Stimulated activated CD4-positive, alpha-beta T cell treated with anti-CD3 and anti-CD28 coated beads, Interleukin-1b, Interleukin-23, amount 100 ng/mL, for 24 hours (primary cell): Measurements from ENCODE around the gene SYMPK.
"Not testable (repeated sequence)": the region's sequence is repeated elsewhere in the genome, so short reads cannot be mapped to it uniquely, and the experiment has no call there.

Source experiments
- DNase-seq, 4 experiments: peaks; one replicate each; pipeline ENCODE4 v3.0.0-alpha.2; 2020; ENCODE audit warnings: low read depth in 4 of 4, low spot score in 1 of 4

SYMPK gene

DNA sequence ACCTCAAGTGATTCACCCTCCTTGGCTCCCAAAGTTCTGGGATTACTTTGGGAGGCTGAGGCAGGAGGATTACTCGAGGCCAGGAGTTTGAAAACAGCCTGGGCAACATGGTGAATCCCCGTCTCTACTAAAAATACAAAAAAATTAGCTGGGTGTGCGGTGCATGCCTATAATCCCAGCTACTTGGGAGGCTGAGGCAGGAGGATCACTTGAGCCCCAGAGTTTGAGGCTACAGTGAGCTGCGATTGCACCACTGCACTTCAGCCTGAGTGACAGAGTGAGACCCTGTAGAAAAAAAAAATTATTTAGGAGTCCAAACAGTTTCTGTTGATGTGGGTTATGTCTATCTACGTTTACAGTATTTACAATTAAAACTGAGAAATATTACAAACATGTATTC is 7.9 kb upstream of the SYMPK start:
- DNase-seq, result no peak

DNA sequence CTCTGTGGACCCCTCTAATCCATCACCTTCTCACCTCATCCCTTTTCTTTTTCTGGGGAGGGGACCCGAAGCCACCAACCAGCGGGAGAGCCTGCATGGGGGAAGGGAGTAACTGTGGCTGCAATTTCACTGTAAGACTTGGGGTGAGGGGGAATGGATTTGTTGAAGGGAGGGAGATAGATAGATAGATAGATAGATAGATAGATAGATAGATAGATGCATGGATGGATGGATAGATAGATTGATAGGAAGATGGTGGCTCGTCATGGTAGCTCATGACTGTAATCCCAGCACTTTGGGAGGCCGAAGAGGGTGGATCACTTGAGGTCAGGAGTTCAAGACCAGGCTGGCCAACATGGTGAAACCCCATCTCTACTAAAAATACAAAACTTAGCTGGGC is 4.3 kb upstream of the SYMPK start:
- not testable (repeated sequence) for DNase-seq

DNA sequence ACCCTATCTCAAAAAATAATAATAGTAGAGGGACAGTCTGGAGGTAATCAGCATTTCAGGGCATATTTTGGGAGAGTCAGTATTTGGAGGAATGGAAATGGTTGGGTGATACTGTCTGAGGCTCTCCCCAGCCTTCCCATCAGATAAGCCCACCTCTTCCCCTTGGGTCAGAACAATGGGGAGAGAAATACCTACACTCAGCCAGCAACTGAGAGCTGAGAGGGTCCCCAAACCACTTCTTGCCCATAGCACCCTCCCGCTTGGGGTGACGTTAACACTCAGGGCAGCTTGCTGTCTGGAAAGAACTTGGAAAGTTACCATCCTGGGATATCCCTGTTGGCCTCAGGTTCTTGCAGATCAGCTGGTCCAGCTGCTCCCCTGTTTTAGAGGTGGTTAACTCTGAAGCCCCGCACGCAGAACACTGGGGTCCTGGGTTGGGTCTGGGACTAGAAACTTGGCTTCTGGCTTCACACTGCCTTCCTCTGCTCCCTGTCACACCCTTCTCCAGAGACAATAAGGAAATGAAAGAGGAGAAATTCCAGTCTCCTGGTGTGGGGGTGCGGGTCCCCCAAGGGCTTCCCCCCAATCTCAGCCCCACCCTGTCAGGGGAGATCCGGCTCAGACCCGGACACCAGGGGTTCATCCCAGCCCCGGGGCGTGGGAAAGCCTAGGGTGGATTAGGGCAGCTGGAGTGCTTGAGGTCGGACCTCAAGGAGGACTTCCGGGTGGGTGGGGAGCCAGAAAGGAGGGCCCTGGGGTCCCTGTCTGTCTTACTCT is 3.6 kb upstream of the SYMPK start:
- no peak for DNase-seq

DNA sequence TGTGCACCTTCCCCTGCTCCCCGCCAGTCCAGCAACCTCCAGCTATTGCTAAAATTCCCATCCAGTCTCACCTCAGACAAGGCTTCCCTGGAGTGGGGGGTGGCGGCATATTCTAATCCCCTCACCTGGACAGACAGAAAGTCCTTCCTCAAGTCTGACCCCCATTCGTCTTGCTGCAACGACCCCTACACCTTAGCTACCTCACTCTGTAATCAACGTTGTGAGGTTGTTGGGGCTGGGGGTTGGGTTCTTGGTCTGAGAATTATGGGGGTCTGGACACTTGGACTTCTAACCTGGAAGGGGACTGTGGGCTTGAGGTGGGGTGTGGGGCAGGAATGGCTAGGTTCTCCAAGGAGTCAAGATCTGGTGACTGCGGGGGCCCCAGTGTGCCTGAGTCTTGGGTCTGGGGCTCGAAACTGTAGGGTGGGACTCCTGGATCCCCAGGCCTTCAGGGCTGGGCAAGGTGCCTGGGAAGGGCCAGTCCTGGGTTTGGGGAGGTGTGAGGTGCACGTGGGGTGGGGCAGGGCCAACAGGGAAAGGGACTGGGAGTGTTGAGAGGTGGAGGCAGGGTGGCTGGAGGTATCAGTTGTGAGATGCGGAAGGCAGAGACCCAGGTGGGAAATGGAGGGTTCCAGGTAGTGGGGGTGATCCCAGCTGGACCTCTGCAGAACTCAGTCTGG is 2.5 kb upstream of the SYMPK start:
- DNase-seq, result no peak

DNA sequence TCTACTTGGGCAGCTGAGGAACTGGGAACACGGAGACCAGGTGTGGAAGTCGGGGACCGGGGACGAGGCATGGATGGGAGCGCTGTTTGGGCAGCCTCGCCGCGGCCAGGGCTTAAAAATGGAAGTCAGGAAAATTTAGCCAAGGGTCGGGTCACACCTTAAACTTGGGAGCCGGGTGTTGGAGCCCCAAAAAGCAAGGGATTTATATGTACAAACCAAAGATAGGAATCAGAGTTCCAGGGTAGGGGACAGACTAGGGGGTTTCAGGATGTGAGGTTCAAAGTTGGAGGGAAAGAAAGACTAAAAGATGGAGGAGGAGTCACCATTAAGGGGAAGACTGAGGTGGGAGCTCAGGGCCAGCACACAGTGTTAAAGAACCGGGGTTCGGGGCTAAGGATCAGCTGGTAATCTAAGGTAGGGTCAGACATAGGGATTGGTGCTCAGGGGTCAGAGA is 1.7 kb upstream of the SYMPK start:
- no peak for DNase-seq

DNA sequence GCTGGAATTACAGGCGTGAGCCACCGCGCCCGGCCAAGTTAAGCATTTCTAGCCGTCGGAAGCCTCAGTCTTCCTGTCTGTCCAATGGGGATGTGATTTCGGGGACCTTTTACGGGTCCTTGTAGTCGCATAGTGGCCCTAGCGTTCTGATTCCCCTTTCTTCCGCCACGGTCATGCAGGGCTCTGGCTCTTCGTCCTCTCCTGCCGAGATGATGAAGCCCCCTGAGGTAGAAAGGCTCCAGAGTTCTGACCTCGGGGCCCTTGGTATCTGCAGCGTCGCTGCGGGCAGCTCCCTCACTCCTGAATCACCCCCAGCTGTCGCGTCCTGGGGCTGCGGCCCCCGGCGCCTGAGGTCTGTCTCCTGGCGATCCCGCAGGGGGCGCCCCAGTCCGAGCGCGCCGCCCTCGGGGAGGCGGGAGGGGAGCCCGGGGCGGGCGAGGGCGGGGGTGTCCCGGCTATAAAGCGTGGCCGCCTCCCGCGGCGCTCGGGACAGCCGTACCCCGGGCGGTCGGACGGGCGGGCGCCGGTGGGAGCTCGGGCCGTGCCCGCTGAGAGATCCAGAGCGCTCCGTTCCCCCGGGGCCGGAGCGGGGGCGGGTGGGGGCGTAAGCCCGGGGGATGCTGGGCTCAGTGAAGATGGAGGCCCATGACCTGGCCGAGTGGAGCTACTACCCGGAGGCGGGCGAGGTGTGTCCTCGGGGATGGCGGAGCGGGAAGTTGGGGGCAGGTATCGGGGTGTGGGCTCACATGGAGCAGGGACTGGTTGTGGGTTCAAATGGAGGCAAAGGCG is 1.1 kb upstream of the SYMPK start, which contains the start of gene FOXA3:
TSS of gene FOXA3 (plus strand) at position 487 of the 789 bp plus-strand sequence. CDS start at position 618, 131 bp downstream.
- peak in 1 of 4 experiments; percentile 54 for DNase-seq

DNA sequence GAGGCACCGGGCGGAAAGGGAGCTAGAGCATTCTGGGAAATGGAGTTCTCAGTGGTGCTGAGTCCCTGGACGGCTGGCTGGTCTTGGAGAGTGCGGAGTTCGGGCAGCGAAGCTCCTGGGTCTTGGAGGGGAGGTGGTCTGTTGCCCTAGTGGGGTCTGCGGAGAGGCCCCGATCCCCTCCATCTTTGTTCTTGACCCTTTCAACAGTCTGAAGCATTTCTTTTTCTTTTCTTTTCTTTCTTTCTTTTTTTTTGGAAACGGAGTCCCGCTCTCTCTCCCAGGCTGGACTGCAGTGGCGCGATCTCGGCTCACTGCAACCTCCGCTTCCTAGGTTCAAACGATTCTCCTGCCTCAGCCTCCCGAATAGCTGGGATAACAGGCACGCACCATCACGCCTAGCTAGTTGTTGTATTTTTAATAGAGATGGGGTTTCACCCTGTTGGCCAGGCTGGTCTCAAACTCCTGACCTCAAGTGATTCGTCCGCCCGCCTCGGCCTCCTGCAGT is 440 bp upstream of the SYMPK start:
- no peak for DNase-seq

DNA sequence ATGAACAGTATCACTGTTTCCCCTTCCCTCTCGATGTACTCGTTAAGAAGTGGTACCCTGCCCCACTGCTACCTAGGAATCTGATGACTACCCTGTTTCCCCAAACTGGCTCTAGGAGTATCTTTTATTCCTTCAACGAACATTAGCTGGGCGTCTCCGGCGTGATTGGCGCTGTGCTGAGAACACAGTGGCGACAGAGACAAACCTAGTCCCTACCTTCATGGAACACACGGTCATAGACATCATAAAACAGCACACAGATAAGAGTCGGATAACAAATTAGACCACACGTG is 730 bp downstream of the SYMPK start:
- no peak for DNase-seq

DNA sequence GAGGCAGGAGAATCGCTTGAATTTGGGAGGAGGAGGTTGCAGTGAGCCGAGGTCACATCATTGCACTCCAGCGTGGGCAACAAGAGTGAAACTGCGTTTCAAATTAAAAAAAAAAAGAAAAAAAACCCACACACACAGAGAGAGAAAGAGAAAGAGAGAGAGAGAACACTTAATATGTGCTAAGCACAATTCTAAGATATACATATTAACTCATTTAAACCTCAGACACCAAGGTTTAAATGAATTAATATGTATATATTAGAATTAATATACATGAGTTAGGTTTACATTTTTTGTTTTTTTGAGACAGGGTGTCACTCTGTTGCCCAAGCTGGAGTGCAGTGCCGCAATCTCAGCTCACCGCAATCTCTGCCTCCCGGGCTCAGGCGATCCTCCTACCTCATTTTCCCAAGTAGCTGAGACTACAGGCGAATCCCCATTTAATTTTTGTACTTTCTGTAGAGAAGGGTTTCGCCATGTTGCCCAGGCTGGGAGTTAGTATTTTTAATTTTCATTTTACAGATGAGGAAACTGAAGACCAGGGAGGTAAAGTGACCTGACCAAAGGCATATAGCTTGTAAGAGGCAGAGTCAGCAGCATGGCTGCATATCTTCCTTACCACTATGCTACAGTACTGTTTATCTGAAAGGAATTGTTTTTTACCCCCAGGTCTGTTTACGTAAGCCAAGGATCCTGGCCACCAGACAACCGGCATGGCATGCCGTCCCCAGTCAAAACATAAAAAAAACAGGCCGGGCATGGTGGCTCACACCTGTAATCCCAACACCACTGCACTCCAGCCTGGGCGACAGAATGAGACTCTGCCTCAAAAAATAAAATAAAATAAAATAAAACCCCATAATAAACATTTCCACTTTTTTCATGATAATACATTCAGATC is 2.3 kb downstream of the SYMPK start:
- no peak for DNase-seq

DNA sequence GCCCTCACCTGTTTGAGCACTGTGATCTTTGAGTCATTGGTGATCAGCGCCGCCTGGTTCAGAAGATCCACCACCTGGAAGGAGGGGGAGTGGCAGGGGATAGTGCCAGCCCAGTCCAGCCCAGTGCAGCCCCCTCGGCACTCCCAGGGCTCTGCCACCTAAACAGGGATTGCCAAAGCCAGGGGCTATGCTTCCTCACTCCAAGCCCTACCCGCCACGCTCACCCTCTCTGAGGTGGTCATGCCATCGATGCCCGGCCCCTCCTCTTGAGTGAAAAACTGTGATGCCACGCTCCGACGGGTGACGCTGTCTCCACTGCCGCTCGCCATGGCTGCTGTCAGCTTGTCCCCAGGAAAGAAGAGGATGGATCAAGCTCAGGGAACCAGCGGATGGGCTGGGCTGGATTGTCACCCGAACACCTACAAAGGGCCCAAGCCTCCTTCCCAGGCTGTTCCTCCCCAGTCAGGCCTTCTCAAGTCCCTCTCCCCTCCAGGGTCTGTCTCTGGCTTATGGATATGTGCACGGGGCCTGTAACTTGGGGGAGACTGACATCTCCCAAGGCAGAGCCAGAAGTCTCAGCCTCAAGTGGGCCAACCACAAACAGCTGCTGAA is 8.7 kb downstream of the SYMPK start:
- DNase-seq, result no peak

DNA sequence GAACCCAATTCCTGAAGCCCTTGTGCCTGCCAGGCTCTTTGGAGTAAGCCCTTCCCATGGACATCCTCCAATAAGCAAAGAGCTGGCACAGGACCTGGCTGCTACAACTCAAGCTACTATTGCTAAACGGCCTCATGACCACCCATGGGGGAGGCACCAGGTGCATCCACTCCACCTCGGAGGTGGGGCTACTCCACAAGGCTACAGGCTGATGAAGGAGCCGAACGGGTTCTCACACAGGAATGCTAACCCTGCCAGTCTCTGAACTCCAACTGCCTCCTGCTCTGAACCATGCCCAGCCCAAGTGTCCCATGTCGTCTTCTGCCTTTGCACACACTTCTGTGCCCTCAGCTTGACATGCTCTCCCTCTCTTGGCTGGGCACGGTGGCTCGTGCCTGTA is 10.0 kb downstream of the SYMPK start:
- DNase-seq, result no peak

DNA sequence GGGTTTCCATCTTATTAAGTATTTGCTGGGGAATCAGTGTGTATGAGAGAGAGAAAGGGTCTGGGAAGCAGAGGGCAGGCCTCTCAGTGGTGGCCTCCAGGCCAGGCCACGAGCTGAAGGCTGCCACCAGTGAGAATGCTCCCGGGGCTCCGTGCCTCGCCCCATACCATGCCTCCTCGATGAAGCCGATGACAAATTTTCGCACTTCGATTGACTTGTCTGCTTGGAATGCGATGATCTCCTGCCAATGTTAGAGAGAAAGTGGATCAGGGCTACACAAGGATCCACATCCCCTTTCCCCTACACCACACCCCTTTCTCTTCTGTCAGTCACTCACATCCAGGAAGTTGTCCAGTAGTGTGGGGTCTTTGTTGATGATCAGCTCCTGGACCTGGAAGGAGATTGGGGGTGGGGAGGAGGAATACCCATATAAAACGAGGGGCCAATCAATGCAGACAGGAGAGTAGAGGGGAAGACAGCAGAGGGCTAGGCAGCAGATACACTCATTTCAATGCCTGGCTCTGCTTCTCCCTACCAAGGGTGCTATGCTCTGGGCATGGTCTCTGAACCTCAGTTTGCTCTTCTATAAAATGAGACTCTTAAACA is 10.7 kb downstream of the SYMPK start:
- DNase-seq, result no peak

DNA sequence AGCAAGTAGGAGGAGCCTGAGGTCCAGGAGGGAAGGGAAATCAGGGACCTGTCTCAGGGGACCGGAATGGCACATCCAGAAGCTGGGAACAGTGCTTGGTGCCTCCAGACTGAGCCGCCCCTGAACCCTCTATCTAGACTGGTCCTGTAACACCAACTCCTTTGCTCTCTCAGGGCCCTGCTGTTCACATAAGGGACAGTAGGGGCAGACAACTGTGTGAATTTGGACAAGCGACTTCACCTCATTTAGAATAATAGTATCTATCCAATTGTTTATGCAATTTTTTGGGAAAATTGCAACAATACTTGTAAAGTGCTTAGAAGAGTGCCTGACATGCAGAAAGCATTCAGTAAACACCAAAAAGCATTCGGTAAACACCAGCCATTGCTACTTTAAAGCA is 14.0 kb downstream of the SYMPK start:
- no peak for DNase-seq

DNA sequence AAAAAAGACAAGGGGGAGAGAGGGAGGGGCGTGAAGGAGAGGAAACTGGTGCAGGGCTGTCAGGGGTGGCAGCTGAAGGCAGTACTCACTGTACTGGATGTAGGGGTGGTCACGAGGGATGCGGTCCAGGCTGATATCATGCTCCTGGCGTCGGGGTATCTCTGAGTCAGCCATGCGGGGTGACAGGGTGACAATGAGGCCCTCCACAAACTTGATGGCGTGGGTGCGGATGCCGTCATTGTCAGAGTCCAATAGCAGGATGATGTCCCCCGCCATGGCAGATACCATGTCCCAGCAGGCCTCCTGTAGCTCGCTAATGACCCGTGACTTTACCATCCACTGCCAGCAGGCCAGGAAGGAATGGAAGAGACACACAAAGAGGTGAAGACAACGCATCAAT is 15.3 kb downstream of the SYMPK start:
- no peak for DNase-seq

DNA sequence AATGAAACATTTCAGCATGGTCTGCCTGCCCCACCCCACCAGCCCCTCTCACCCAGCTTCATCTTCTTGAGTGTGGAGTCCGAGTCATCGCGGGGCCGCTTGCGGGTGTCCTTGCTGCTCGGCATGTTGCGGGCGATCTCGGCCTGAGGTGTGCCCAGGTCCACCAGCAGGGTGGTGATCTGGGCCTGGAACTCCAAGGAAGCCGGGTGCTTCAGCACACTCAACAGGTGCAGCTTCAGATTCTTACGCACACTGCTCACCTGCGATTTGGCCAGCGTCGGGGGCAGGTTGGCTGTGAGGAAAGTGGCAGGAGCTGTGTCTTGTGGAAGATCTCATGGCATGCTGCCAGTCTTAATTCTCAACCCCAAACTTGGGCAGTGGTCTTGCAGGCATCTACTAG is 20.7 kb downstream of the SYMPK start:
- DNase-seq, result no peak

DNA sequence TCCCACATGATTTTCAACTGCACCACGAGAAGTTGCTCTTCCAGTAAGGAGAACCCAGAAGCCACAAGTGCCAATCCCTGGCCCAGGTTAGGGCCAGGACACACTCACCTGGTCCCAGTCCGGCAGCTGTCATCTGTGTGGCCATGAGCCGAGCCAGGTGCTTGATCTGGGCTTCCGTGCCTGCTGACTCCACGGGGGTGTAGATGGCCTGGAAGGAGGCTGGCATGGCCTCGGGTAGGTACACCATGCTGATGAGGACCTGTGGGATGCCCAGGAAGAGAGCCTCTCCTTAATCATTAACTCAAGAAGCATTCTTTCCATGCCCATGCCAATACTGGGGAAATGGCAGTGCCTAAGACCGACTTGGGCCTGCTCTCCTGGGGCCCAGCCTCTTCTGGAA is 28.0 kb downstream of the SYMPK start:
- DNase-seq, result no peak

DNA sequence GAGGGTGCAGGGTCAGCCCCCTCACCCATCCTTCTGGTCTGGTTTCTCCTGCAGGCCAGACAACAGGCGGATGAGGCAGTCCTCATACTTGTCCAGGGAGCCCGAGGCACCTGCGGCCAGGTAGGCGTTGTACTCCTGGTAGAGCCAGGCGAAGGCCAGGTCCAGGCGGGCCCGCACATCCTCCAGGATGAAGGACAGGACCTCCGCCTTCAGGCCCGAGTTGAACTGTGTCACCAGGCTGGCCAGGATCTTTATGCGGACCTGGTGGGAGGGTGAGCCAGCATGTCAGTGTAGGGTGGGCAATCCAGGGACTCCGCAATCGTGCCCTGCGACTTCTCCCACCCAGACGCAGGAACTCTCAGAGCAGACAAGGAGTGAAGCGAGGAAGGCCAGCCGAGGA is 34.0 kb downstream of the SYMPK start:
- no peak for DNase-seq

DNA sequence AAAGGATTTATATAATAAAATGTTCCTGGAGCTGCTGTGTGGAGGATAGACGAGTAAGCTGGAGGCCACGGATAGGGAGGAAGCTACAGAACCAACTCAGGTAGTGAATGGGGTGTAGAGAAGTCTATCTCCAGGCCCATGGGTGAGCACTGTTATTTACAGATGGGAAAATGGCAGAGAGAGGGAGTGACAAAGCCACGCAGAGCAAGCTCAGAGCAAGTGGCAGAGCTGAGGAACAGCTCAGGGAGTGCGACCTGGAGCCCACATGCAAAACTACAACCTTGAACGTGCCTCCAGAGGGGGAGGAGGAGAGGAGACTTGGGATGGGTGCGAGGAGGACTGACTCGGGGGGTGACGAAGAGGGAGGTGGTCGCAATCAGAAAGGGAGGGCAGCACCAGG is 34.4 kb downstream of the SYMPK start:
- no peak for DNase-seq

DNA sequence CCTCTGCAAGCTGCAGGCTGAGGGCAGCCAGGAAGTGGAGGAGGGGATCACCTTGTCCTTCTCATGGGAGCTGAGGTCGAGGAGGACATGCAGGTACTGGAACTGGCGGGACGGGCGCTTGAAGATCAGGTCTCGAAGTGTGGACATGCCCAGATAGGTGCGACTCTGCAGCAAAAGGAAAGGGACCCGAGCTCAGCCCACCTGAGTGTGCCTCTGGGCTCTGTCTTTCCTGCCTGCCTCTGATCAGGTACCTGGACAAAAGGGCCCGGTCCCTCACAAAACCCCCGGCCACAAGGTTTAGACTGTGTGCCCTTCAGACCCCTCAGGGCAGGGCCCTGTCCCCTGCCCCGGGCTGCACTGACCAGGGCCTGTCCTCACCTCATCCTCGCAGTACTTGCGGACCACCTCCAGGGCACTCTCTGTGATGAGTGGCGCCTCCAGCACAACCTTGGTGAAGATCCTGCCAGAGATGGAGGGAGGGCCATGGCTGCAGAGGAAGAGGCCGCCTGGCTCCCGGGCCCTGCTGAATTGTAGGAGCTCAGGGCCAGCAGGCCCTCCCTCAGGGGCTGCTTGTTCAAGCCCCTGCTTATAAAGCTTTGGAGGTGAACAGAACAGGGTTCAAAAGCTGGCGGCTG is 35.4 kb downstream of the SYMPK start:
- no peak for DNase-seq

DNA sequence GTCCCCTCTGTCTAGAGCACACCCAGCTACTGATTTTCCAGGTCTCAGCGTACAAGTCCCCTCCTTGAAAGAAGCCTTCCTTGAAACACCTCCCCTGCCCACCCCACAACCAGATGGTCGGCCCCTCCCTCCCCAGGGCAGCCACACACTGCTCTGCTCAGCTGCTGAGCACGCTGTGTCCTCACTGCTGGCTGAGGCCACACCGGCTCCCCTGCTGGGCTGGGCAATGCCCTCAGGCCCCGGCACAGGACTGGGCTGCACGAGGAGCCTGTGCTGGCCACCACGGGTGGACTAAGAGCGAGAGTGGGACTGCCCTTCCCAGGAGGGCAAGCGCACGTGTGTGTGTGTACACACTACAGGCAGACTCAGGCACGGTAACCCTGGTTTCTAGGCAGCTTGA is 36.0 kb downstream of the SYMPK start:
- no peak for DNase-seq
